GM23338 (cell line): ENCODE measurements around the gene CCDC69. TPM values are rescaled to one million over a fixed set of nuclear protein-coding genes. Genes with fewer than 3 reads are reported as not detected.

Experiments
- ATAC-seq: fragments of 200-7000 bp; cut with Tn5 transposase; 3 replicates; pipeline ENCODE4 v1.9.1; 2020
- DNase-seq: peaks from one replicate; pipeline ENCODE4 v3.0.0-alpha.2; 2015; ENCODE audit warnings: low spot score
- H2AFZ ChIP-seq: fragments of 200-600 bp; sonication (generic); 2 replicates; pipeline ENCODE4 v1.8.0; 2016; ENCODE audit warnings: antibody characterized with exemption, mild to moderate bottlenecking, moderate library complexity
- H3F3A ChIP-seq: fragments of 200-600 bp; sonication (generic); replicated peaks from 2 replicates; pipeline ENCODE4 v1.8.0; 2017; ENCODE audit warnings: antibody characterized with exemption, mixed run types, low read depth
- H3K27ac ChIP-seq: fragments of 200-600 bp; sonication (generic); 2 replicates; pipeline ENCODE4 v1.6.1; 2016; ENCODE audit warnings: low read depth
- H3K27me3 ChIP-seq: fragments of 200-600 bp; sonication (generic); 2 replicates; pipeline ENCODE4 v1.8.0; 2016; ENCODE audit warnings: mild to moderate bottlenecking, mixed run types, moderate library complexity; ENCODE audit not compliant: insufficient read depth
- H3K36me3 ChIP-seq: fragments of 200-600 bp; sonication (generic); 2 replicates; pipeline ENCODE4 v1.8.0; 2016; ENCODE audit warnings: mild to moderate bottlenecking; ENCODE audit not compliant: insufficient read depth
- H3K4me1 ChIP-seq: fragments of 200-600 bp; sonication (generic); 2 replicates; pipeline ENCODE4 v1.8.0; 2016; ENCODE audit warnings: mild to moderate bottlenecking, moderate library complexity; ENCODE audit not compliant: insufficient read depth
- H3K4me2 ChIP-seq: fragments of 200-600 bp; sonication (generic); 2 replicates; pipeline ENCODE4 v1.7.1; 2017; ENCODE audit warnings: mixed run types
- H3K4me3 ChIP-seq: fragments of 200-600 bp; sonication (generic); 2 replicates; pipeline ENCODE4 v1.6.1; 2016; ENCODE audit warnings: mixed run types
- H3K79me2 ChIP-seq: fragments of 200-600 bp; sonication (generic); replicated peaks from 2 replicates; pipeline ENCODE4 v1.8.0; 2017; ENCODE audit warnings: mild to moderate bottlenecking; ENCODE audit not compliant: insufficient read depth
- H3K9me2 ChIP-seq: fragments of 200-600 bp; sonication (generic); 2 replicates; pipeline ENCODE4 v1.8.0; 2017; ENCODE audit not compliant: insufficient read depth
- H4K20me1 ChIP-seq: fragments of 200-600 bp; sonication (generic); replicated peaks from 2 replicates; pipeline ENCODE4 v1.8.0; 2017; ENCODE audit warnings: mild to moderate bottlenecking; ENCODE audit not compliant: insufficient read depth
- H3K27ac Mint-ChIP-seq: 2 replicates; pipeline ENCODE4 v1.8.0; 2020; ENCODE audit warnings: inconsistent platforms, mild to moderate bottlenecking, moderate library complexity, mixed read lengths
- H3K27me3 Mint-ChIP-seq: 3 replicates; pipeline ENCODE4 v1.8.0; 2022; ENCODE audit warnings: low read depth, mild to moderate bottlenecking, moderate library complexity, mixed read lengths, inconsistent platforms; ENCODE audit not compliant: insufficient read depth, poor library complexity
- H3K36me3 Mint-ChIP-seq: 3 replicates; pipeline ENCODE4 v1.8.0; 2021; ENCODE audit warnings: low read depth, mild to moderate bottlenecking, inconsistent platforms, moderate library complexity, mixed read lengths
- H3K4me1 Mint-ChIP-seq: 3 replicates; pipeline ENCODE4 v1.8.0; 2020; ENCODE audit warnings: mild to moderate bottlenecking, inconsistent platforms, mixed read lengths
- H3K4me3 Mint-ChIP-seq: 3 replicates; pipeline ENCODE4 v1.8.0; 2021; ENCODE audit warnings: moderate library complexity, mild to moderate bottlenecking, inconsistent platforms, mixed read lengths
- H3K9me3 Mint-ChIP-seq: 3 replicates; pipeline ENCODE4 v1.8.0; 2020; ENCODE audit warnings: moderate library complexity, mild to moderate bottlenecking, inconsistent platforms, mixed read lengths
- CREB1 ChIP-seq: fragments of 250-450 bp; sonication (Bioruptor Pico); IDR thresholded peaks from 2 replicates; pipeline ENCODE4 v1.5.0; 2020; ENCODE audit warnings: low read depth, mild to moderate bottlenecking, moderate library complexity
- CTCF ChIP-seq, 2 experiments: fragments of 200-600 bp in 1 of 2; sonication (generic) in 1 of 2; conservative IDR thresholded peaks; 2 replicates each; pipeline versions ENCODE4 v1.5.1 to v1.6.1; 2016 to 2017; ENCODE audit warnings: antibody characterized with exemption in 2 of 2, low read depth in 2 of 2, mild to moderate bottlenecking in 2 of 2, moderate library complexity in 1 of 2
- EZH2phosphoT487 ChIP-seq: fragments of 200-600 bp; sonication (generic); IDR thresholded peaks from one replicate; pipeline ENCODE4 v1.8.1; 2018; ENCODE audit warnings: antibody characterized with exemption; ENCODE audit not compliant: unreplicated experiment
- JUNB ChIP-seq: IDR thresholded peaks from one replicate; pipeline ENCODE4 v1.6.1; 2016; ENCODE audit warnings: antibody characterized with exemption; ENCODE audit not compliant: unreplicated experiment
- NANOG ChIP-seq: IDR thresholded peaks from 2 replicates; pipeline ENCODE4 v1.6.1; 2016; ENCODE audit warnings: antibody characterized with exemption, borderline replicate concordance
- POLR2AphosphoS5 ChIP-seq: IDR thresholded peaks from 2 replicates; pipeline ENCODE4 v1.6.1; 2016; ENCODE audit warnings: antibody characterized with exemption, low read depth
- REST ChIP-seq: IDR thresholded peaks from one replicate; pipeline ENCODE4 v1.6.1; 2018; ENCODE audit warnings: antibody characterized with exemption; ENCODE audit not compliant: unreplicated experiment
- STAT1 ChIP-seq: IDR thresholded peaks from one replicate; pipeline ENCODE4 v1.6.1; 2016; ENCODE audit warnings: antibody characterized with exemption; ENCODE audit not compliant: unreplicated experiment
- ZNF114 ChIP-seq: fragments of 250-450 bp; sonication (Bioruptor Pico); IDR thresholded peaks from 2 replicates; pipeline ENCODE4 v1.5.0; 2020; ENCODE audit warnings: mild to moderate bottlenecking, moderate library complexity
- polyA plus RNA-seq: library from polyadenylated mRNA; unstranded; fragments of >200 nt; fragmentation: Nextera tagmentation; extraction: Ambion mirVana; gene quantifications from 2 replicates; pipeline ENCODE4 v1.2.1, GENCODE V29; 2016
- total RNA-seq: library from RNA; depleted of rRNA; stranded (reverse); fragments of >200 nt; shearing (Covaris generic); gene quantifications from 2 replicates; pipeline ENCODE4 v1.2.3, GENCODE V29; 2014

The CCDC69 gene
- total and polyA plus RNA-seq, 2 experiments from 2014 or later = 2.7 to 5.3 TPM

GRCh38 chr5:151181818-151182523, 41.9 kb downstream of the CCDC69 start (continued):
- TF ChIP-seq ZNF114 (CRISPR knock-in tag) = no peak

- Histone ChIP-seq H3K27ac (no peak overlapping the region), H2AFZ (no peak overlapping the region), H3K4me3 (no peak overlapping the region), H3K4me2 (no peak overlapping the region), H4K20me1 (no peaks in the 10 kb centered on the region), H3K9me2 (peaks cover 10% of the 10 kb centered on the region; the same call in 1 of the 2 replicates), H3F3A (no peaks in the 10 kb centered on the region), H3K27me3 (no peaks in the 10 kb centered on the region), H3K36me3 (no peaks in the 10 kb centered on the region), H3K4me1 (no peaks in the 10 kb centered on the region), H3K79me2 (no peaks in the 10 kb centered on the region)
- Mint-ChIP-seq H3K27me3 (no peaks in the 10 kb centered on the region), H3K27ac (no peak overlapping the region), H3K4me3 (no peak overlapping the region), H3K36me3 (no peaks in the 10 kb centered on the region), H3K9me3 (no peaks in the 10 kb centered on the region; the same call in 2 of the 3 replicates), H3K4me1 (peaks cover under 1% of the 10 kb centered on the region; the same call in 1 of the 3 replicates)
- ATAC-seq (no peak), DNase-seq (no peak)
- TF ChIP-seq ZNF114 (CRISPR knock-in tag) (no peak), EZH2phosphoT487 (no peak), JUNB (no peak), CREB1 (CRISPR knock-in tag) (no peak), CTCF (conservative IDR thresholded peaks at IDR 0.05; ENCODE audit: low read depth in 2 of 2) (no peak), NANOG (no peak), POLR2AphosphoS5 (no peak), REST (no peak), STAT1 (no peak)
Observed at GRCh38 chr5:151180291-151180690, 43.6 kb downstream of the CCDC69 start.
